Stimulated activated naive CD8-positive, alpha-beta T cell treated with anti-CD3 and anti-CD28 coated beads, Interleukin-15, amount 100 ng/mL, for 72 hours (primary cell): ENCODE measurements around the gene RANBP1.

ENCODE experiments used
- ATAC-seq: fragments of 150-1000 bp; cut with Tn5 transposase; 2 replicates; pipeline ENCODE4 v1.10.0; 2021; ENCODE audit warnings: mild to moderate bottlenecking, moderate library complexity
- DNase-seq, 2 donors: peaks; one replicate each; pipeline ENCODE4 v3.0.0; 2021 to 2022
- H3K27ac Mint-ChIP-seq, 2 donors: one replicate each; pipeline ENCODE4 v1.8.0; 2022; ENCODE audit warnings: mild to moderate bottlenecking in 2 of 2, mixed read lengths in 2 of 2, moderate library complexity in 2 of 2
- H3K27me3 Mint-ChIP-seq: one replicate; pipeline ENCODE4 v1.8.0; 2022; ENCODE audit warnings: mixed read lengths
- H3K4me1 Mint-ChIP-seq: one replicate; pipeline ENCODE4 v1.8.0; 2022; ENCODE audit warnings: mild to moderate bottlenecking, mixed read lengths
- H3K4me3 Mint-ChIP-seq, 2 donors: one replicate each; pipeline ENCODE4 v1.8.0; 2022; ENCODE audit warnings: mild to moderate bottlenecking in 2 of 2, mixed read lengths in 2 of 2, moderate library complexity in 1 of 2
- H3K9me3 Mint-ChIP-seq, 2 donors: one replicate each; pipeline ENCODE4 v1.8.0; 2022; ENCODE audit warnings: mixed read lengths in 2 of 2

Gene RANBP1

GRCh38 chr22:20135265-20135664 lies 19.4 kb downstream of the RANBP1 start:
- ATAC-seq, result no peak
- H3K4me3 Mint-ChIP-seq, result no peak overlapping the region
- no peak overlapping the region for H3K27ac Mint-ChIP-seq
- H3K27me3 Mint-ChIP-seq, result no peaks in the 10 kb centered on the region
- no peaks in the 10 kb centered on the region for H3K9me3 Mint-ChIP-seq
- H3K4me1 Mint-ChIP-seq, result peaks cover 77% of the 10 kb centered on the region
- DNase-seq, result no peak

DNA sequence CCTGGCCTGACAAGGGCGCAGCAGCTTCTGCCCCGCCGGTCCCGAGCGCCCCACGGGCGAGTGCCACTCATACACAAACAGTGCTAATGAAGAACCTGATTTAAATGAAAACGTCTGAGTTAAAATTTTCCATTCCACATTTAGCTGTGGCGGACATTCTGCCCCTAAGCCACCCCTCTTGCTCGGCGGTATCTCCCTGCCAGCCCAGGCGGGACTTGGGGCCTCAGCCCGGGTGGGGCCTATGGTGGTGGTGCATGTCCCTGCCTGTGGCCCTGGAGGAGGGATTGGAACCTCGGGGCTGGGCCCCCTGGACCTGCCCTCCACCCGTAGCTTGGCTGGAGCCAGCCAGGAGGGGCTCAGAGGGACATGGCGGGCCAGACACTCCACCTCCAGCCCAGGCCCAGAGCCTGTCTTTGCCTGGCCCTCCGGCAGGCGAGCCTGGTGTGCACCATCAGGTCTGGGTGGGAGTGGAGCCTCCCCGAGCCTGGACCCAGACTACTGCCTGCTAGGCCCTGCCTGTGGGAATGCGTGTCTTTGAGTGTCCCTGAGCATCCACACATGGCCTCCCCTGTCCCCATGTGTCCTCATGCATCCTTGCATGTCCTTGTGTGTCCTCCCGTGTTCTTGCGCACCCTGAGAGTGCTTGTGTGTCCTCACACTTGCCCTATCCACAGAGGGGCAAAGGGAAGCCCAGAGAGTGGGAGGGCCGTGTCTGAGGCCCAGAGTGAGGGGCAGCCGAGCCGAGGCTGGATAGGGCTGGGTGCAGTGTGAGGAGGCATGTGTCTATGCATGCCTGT lies 20.1 kb downstream of the RANBP1 start:
- no peak overlapping the region for H3K27ac Mint-ChIP-seq
- ATAC-seq (no peak), DNase-seq (no peak)
- no peaks in the 10 kb centered on the region for H3K9me3 Mint-ChIP-seq
- no peak overlapping the region for H3K4me3 Mint-ChIP-seq
- H3K4me1 Mint-ChIP-seq, result peaks cover 70% of the 10 kb centered on the region
- no peaks in the 10 kb centered on the region for H3K27me3 Mint-ChIP-seq

DNA sequence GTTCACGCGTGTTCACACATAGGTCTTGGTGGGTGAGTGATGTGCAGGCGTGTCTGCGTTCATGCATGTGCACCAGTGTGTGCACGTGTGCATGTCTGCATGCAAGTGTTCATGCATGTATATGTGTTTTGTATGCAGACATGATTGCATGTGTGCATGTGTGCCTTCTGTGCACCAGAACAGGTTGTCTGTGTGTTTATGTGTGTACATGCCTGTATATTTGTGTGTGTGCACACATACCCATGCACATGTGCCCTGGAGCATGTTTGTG lies 20.6 kb downstream of the RANBP1 start:
- Mint-ChIP-seq H3K9me3 (no peaks in the 10 kb centered on the region), H3K27ac (no peak overlapping the region), H3K27me3 (no peaks in the 10 kb centered on the region), H3K4me1 (peaks cover 70% of the 10 kb centered on the region), H3K4me3 (no peak overlapping the region)
- no peak for ATAC-seq
- DNase-seq, result no peak

- no peaks in the 10 kb centered on the region for H3K27me3 Mint-ChIP-seq
- peaks cover 70% of the 10 kb centered on the region for H3K4me1 Mint-ChIP-seq
- ATAC-seq (no peak), DNase-seq (no peak)
- peak overlapping the region; percentile 16 to 19 for H3K27ac Mint-ChIP-seq
- no peaks in the 10 kb centered on the region for H3K9me3 Mint-ChIP-seq
- no peak overlapping the region for H3K4me3 Mint-ChIP-seq
Measured at GRCh38 chr22:20137113-20137512, 21.2 kb downstream of the RANBP1 start.

- peak overlapping the region; percentile 47 to 92 for H3K27ac Mint-ChIP-seq
- H3K4me3 Mint-ChIP-seq, result no peak overlapping the region
- no peaks in the 10 kb centered on the region for H3K9me3 Mint-ChIP-seq
Measured at GRCh38 chr22:20137671-20138416, 21.9 kb downstream of the RANBP1 start.

DNA sequence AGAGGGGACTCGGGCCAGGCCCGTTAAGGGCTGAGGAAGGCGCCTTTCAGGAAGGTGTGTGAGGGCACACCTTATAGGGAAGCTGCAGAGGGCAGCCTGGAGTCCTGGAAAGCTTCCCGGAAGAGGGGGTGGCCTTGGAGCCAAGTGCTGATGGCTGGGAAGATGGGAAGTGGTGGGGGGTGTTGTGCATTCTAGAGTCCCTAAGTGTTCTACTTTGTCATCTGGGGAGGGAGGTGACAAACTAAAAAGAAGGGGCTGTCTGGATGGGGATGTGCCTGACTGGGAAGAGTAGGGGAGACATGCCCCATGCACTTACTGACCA lies 22.5 kb downstream of the RANBP1 start:
- Mint-ChIP-seq H3K9me3 (no peaks in the 10 kb centered on the region), H3K4me3 (no peak overlapping the region), H3K27me3 (no peaks in the 10 kb centered on the region), H3K27ac (no peak overlapping the region), H3K4me1 (peaks cover 58% of the 10 kb centered on the region)
- no peak for DNase-seq
- no peak for ATAC-seq

More at GRCh38 chr22:20137671-20138416, 21.9 kb downstream of the RANBP1 start:
- peaks cover 64% of the 10 kb centered on the region for H3K4me1 Mint-ChIP-seq
- ATAC-seq, result no peak
- no peak for DNase-seq
- H3K27me3 Mint-ChIP-seq, result no peaks in the 10 kb centered on the region

- Mint-ChIP-seq H3K4me1 (peaks cover 53% of the 10 kb centered on the region), H3K9me3 (no peaks in the 10 kb centered on the region), H3K4me3 (no peak overlapping the region), H3K27ac (peak overlapping the region in 1 of 2 donors; percentile 93), H3K27me3 (no peaks in the 10 kb centered on the region)
- DNase-seq (no peak), ATAC-seq (no peak)
Measured at GRCh38 chr22:20138868-20139267, 23.0 kb downstream of the RANBP1 start.

DNA sequence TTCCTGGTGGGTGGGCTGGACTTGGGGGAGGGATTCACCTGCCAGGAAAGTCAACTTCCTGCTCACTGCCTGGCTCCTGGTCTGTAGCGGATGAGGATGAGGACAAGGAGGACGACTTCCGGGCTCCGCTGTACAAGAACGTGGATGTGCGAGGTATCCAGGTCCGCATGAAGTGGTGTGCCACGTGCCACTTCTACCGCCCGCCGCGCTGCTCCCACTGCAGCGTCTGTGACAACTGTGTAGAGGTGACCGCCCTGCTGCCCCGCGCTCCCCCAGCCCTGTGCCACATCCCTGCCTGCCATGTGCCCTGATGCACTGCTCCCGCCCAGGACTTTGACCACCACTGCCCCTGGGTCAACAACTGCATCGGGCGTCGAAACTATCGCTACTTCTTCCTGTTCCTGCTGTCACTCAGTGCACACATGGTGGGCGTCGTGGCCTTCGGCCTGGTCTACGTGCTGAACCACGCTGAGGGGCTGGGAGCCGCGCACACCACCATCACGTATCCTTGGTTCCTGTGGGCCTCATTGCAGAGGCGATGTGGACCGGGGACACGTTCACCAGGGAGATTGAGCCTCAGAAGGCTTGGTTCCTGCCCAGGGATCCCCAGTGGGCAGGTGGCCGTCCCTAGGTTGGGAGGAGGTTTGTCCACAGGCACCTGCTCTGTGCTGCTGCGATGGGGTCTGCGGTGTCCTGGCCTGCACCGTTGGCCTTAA lies 23.6 kb downstream of the RANBP1 start:
- H3K27me3 Mint-ChIP-seq, result no peaks in the 10 kb centered on the region
- H3K4me1 Mint-ChIP-seq, result peaks cover 47% of the 10 kb centered on the region
- H3K9me3 Mint-ChIP-seq, result no peaks in the 10 kb centered on the region
- DNase-seq (no peak), ATAC-seq (no peak)
- H3K4me3 Mint-ChIP-seq, result no peak overlapping the region
- H3K27ac Mint-ChIP-seq, result no peak overlapping the region

- DNase-seq, result no peak
- Mint-ChIP-seq H3K27me3 (no peaks in the 10 kb centered on the region), H3K9me3 (no peaks in the 10 kb centered on the region), H3K4me3 (no peak overlapping the region), H3K4me1 (peaks cover 41% of the 10 kb centered on the region), H3K27ac (no peak overlapping the region)
- ATAC-seq, result no peak
Measured at GRCh38 chr22:20140107-20140445, 24.2 kb downstream of the RANBP1 start.

DNA sequence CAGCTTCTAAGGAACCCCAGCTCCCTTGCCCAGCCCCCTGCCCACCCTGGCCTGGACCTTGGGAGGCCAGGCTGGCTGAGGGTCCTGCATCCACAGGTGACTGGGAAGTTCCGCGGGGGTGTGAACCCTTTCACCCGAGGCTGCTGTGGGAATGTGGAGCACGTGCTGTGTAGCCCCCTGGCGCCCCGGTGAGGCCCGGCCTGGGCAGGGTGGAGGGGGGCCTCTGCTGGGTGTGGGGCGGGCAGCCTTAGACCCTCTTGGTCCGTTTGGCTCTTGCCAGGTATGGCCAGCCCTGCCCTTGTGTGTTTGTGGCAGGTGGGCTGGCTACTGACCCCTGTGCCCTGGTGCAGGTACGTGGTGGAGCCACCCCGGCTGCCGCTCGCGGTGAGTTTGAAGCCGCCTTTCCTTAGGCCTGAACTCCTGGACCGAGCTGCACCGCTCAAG lies 24.6 kb downstream of the RANBP1 start:
- no peaks in the 10 kb centered on the region for H3K9me3 Mint-ChIP-seq
- H3K27me3 Mint-ChIP-seq, result no peaks in the 10 kb centered on the region
- no peak for ATAC-seq
- H3K27ac Mint-ChIP-seq, result no peak overlapping the region
- DNase-seq, result no peak
- no peak overlapping the region for H3K4me3 Mint-ChIP-seq
- H3K4me1 Mint-ChIP-seq, result peaks cover 37% of the 10 kb centered on the region

DNA sequence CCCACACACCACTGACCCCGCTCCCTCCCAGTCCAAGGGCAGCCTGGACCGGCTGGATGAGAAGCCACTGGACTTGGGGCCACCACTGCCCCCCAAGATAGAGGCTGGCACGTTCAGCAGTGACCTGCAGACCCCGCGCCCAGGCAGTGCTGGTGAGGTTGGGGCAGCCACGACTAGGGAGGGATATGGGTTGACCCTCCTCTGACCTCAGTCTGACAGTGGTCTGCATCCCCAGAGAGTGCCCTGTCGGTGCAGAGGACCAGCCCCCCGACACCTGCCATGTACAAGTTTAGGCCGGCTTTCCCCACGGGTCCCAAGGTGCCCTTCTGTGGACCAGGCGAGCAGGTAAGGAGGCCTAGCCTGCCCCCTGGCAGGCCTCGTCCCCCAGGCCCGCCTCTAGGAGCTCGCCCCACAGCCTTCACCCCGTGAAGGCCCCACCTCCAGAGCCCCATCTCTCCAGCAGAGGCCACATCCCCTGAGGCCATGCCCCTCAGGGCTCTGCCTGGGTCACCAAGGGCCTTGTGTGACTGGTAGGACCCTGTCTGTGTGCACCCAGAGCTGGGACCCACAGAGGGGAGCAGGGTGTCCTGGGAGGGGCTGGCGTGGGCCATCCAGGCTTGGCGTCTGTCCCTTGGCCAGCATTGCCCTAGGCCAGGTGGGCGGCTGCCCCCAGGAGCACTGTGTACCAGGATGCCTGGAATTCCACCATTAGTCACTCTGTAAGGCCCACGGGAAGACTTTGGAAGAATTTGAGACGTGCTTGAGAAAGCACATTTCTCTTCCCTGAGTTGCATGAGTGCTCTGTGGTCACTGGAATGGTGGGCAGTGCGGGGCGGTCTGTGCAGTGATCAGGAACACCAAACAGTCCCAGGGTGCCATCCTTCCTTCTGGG lies 25.5 kb downstream of the RANBP1 start:
- Mint-ChIP-seq H3K4me1 (peaks cover 34% of the 10 kb centered on the region), H3K27me3 (no peaks in the 10 kb centered on the region), H3K27ac (peak overlapping the region in 1 of 2 donors; percentile 86), H3K9me3 (no peaks in the 10 kb centered on the region), H3K4me3 (no peak overlapping the region)
- DNase-seq, result no peak
- no peak for ATAC-seq

DNA sequence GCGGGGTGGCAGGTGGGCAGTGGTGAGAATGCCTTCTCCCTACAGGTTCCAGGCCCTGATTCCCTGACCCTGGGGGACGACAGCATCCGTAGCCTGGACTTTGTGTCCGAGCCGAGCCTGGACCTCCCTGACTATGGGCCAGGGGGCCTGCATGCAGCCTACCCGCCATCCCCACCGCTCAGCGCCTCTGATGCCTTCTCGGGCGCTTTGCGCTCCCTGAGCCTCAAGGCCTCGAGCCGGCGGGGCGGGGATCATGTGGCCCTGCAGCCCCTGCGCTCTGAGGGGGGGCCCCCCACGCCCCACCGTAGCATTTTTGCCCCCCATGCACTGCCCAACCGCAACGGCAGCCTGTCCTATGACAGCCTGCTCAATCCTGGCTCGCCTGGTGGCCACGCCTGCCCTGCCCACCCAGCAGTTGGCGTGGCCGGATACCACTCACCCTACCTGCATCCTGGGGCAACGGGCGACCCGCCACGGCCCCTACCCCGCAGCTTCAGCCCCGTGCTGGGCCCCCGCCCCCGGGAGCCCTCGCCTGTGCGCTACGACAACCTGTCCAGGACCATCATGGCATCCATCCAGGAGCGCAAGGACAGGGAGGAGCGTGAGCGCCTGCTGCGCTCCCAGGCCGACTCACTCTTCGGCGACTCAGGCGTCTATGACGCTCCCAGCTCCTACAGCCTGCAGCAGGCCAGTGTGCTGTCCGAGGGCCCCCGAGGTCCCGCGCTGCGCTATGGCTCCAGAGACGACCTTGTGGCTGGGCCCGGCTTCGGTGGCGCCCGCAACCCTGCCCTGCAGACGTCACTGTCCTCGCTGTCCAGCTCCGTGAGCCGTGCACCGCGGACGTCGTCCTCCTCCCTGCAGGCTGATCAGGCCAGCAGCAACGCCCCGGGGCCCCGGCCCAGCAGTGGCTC lies 27.1 kb downstream of the RANBP1 start:
- DNase-seq (no peak), ATAC-seq (peak; percentile 6)
- no peaks in the 10 kb centered on the region for H3K27me3 Mint-ChIP-seq
- no peaks in the 10 kb centered on the region for H3K9me3 Mint-ChIP-seq
- H3K27ac Mint-ChIP-seq, result no peak overlapping the region
- H3K4me1 Mint-ChIP-seq, result peaks cover 28% of the 10 kb centered on the region
- H3K4me3 Mint-ChIP-seq, result no peak overlapping the region

DNA sequence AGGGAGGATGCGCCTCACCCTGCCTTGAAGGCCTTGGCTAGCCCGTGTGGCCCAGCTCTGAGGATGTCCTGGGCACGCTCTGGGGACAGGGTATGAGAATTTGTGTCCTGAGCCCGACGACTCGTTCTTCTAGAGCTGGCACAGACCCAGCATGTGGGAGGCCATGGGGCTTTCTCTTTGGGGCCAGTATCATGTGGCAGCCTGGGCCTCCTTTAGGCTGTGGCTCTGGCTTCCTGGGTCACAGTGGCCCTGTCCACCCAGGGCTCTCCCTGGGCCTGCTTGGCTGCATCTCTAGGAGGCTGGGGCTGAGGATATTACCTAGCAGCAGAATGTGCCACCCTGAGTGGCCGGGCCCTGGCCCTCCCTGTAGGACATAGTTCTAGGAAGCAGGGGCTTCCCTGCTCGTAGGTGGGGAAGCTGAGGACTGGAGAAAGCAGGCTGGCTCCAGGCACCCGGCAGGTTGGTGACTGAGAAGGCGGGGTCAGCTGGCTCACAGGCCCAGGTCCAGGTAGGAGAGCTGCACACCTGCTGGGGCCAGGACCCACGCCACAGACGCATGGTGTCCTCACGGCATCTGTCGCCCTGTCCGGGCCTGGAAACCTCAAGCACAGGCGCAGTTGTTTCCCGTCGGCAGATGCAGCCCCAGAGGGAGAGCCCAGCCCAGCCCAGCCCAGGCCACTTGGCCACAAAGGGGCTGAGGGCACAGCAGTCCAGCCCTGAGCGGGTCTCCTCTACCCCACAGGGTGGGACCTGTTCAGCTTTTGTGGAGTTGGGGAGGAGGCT lies 28.2 kb downstream of the RANBP1 start:
- H3K9me3 Mint-ChIP-seq, result no peaks in the 10 kb centered on the region
- DNase-seq, result no peak
- no peaks in the 10 kb centered on the region for H3K27me3 Mint-ChIP-seq
- no peak overlapping the region for H3K27ac Mint-ChIP-seq
- no peak overlapping the region for H3K4me3 Mint-ChIP-seq
- no peak for ATAC-seq
- H3K4me1 Mint-ChIP-seq, result peaks cover 22% of the 10 kb centered on the region

GRCh38 chr22:20145206-20145831 lies 29.4 kb downstream of the RANBP1 start:
- Mint-ChIP-seq H3K27me3 (no peaks in the 10 kb centered on the region), H3K4me3 (no peak overlapping the region), H3K4me1 (peaks cover 13% of the 10 kb centered on the region), H3K9me3 (no peaks in the 10 kb centered on the region), H3K27ac (no peak overlapping the region)
- no peak for ATAC-seq
- DNase-seq, result no peak
